SK-N-SH (cell line): ENCODE results near the gene SYNDIG1L. TPM values are rescaled to one million over a fixed set of nuclear protein-coding genes. Genes with fewer than 3 reads are reported as not detected.

ENCODE experiments used
- CTCF ChIA-PET: fragments of 300-600, 350-600 bp; formaldehyde crosslinking; extraction: SDS; loops from one replicate; lab custom pipeline; 2021; lab: Yijun Ruan, JAX
- POLR2A ChIA-PET: fragments of 350-600 bp; sonication (Branson Sonifier 250); formaldehyde crosslinking; extraction: SDS; loops from one replicate; lab custom pipeline; 2020; ENCODE audit warnings: antibody characterized with exemption, inconsistent platforms; lab: Yijun Ruan, JAX
- DNase-seq: peaks from one replicate; pipeline ENCODE4 v3.0.0; 2012
- H2AFZ ChIP-seq: fragments of 200-600 bp; sonication (generic); 2 replicates; pipeline ENCODE4 v1.8.1; 2016; ENCODE audit warnings: antibody characterized with exemption, mild to moderate bottlenecking, low read depth
- H3F3A ChIP-seq: fragments of 200-600 bp; sonication (generic); replicated peaks from 2 replicates; pipeline ENCODE3; 2016; ENCODE audit warnings: antibody characterized with exemption, mild to moderate bottlenecking; ENCODE audit not compliant: insufficient read depth
- H3K27ac ChIP-seq, 2 experiments: fragments of 200-500 bp in 1 of 2; fragments of 200-600 bp in 1 of 2; sonication (Bioruptor generic) in 1 of 2; sonication (generic), shearing (Covaris generic) in 1 of 2; 2 replicates each; pipeline versions ENCODE4 v1.5.1 to v1.6.1; 2014 to 2016; ENCODE audit warnings: low read depth in 2 of 2, inconsistent platforms in 1 of 2, low read length in 1 of 2, mild to moderate bottlenecking in 1 of 2, mixed read lengths in 1 of 2
- H3K27me3 ChIP-seq: fragments of 200-600 bp; sonication (generic), shearing (Covaris generic); 2 replicates; pipeline ENCODE4 v1.6.1; 2016; ENCODE audit warnings: mixed run types; ENCODE audit not compliant: insufficient read depth
- H3K36me3 ChIP-seq, 2 experiments: fragments of 200-500 bp in 1 of 2; fragments of 200-600 bp in 1 of 2; sonication (Bioruptor generic) in 1 of 2; sonication (generic) in 1 of 2; replicated peaks in 1 of 2; 2 replicates each; pipeline versions ENCODE3 to v1.5.1; 2014 to 2016; ENCODE audit warnings: low read length in 1 of 2, mild to moderate bottlenecking in 1 of 2; ENCODE audit not compliant: insufficient read depth in 2 of 2, control insufficient read depth in 1 of 2
- H3K4me1 ChIP-seq, 2 experiments: fragments of 200-500 bp in 1 of 2; fragments of 200-600 bp in 1 of 2; sonication (Bioruptor generic) in 1 of 2; sonication (generic), shearing (Covaris generic) in 1 of 2; 2 replicates each; pipeline versions ENCODE4 v1.5.1 to v1.6.1; 2014 to 2016; ENCODE audit warnings: low read depth in 1 of 2, low read length in 1 of 2, mixed run types in 1 of 2; ENCODE audit not compliant: insufficient read depth in 2 of 2, control insufficient read depth in 1 of 2
- H3K4me2 ChIP-seq: fragments of 200-600 bp; sonication (generic), shearing (Covaris generic); 2 replicates; pipeline ENCODE4 v1.6.1; 2017; ENCODE audit warnings: mixed run types
- H3K4me3 ChIP-seq, 2 experiments: fragments of 200-500 bp in 1 of 2; fragments of 200-600 bp in 1 of 2; sonication (Bioruptor generic) in 1 of 2; sonication (generic), shearing (Covaris generic) in 1 of 2; 2 replicates each; pipeline versions ENCODE4 v1.5.1 to v1.8.1; 2014 to 2016; ENCODE audit warnings: low read depth in 2 of 2, inconsistent platforms in 1 of 2, low read length in 1 of 2, mild to moderate bottlenecking in 1 of 2, mixed read lengths in 1 of 2, moderate library complexity in 1 of 2
- H3K79me2 ChIP-seq: fragments of 200-600 bp; sonication (generic); 2 replicates; pipeline ENCODE4 v1.8.1; 2017; ENCODE audit warnings: mild to moderate bottlenecking; ENCODE audit not compliant: insufficient read depth
- H3K9ac ChIP-seq: fragments of 200-600 bp; sonication (generic); 2 replicates; pipeline ENCODE4 v1.6.1; 2017; ENCODE audit warnings: mixed run types
- H3K9me2 ChIP-seq: fragments of 200-600 bp; sonication (generic); 2 replicates; pipeline ENCODE4 v1.6.1; 2017; ENCODE audit warnings: mixed run types
- H3K9me3 ChIP-seq: fragments of 200-600 bp; sonication (generic); 2 replicates; pipeline ENCODE4 v1.6.1; 2017; ENCODE audit warnings: mixed run types, mild to moderate bottlenecking, moderate library complexity
- H4K20me1 ChIP-seq: fragments of 200-600 bp; sonication (generic); 2 replicates; pipeline ENCODE4 v1.6.1; 2017; ENCODE audit warnings: mild to moderate bottlenecking, mixed run types; ENCODE audit not compliant: insufficient read depth
- FOXM1 ChIP-seq: IDR thresholded peaks from 2 replicates; pipeline ENCODE4 v1.4.0; 2012; ENCODE audit warnings: low read depth, mild to moderate bottlenecking
- JUND ChIP-seq: IDR thresholded peaks from 2 replicates; pipeline ENCODE4 v1.4.0; 2012
- NRF1 ChIP-seq: IDR thresholded peaks from 2 replicates; pipeline ENCODE4 v1.6.1; 2012; ENCODE audit warnings: low read depth, mild to moderate bottlenecking, low read length
- POLR2AphosphoS5 ChIP-seq: IDR thresholded peaks from 2 replicates; pipeline ENCODE4 v1.6.1; 2012; ENCODE audit warnings: low read depth, low read length
- RAD21 ChIP-seq: IDR thresholded peaks from 2 replicates; pipeline ENCODE4 v1.6.1; 2012; ENCODE audit warnings: mild to moderate bottlenecking, low read length
- RCOR1 ChIP-seq: fragments of 150-350 bp; IDR thresholded peaks from 2 replicates; pipeline ENCODE4 v1.6.1; 2017; ENCODE audit warnings: antibody characterized with exemption, low read length
- RFX5 ChIP-seq: IDR thresholded peaks from 2 replicates; pipeline ENCODE4 v1.6.1; 2012; ENCODE audit warnings: mild to moderate bottlenecking, improper control_type of control experiment, low read length
- RXRA ChIP-seq: IDR thresholded peaks from 2 replicates; pipeline ENCODE4 v1.4.0; 2012; ENCODE audit warnings: low read depth, mild to moderate bottlenecking, borderline replicate concordance
- SIN3A ChIP-seq: IDR thresholded peaks from 2 replicates; pipeline ENCODE4 v1.6.1; 2012; ENCODE audit warnings: low read depth, mild to moderate bottlenecking, low read length, moderate library complexity, borderline replicate concordance
- TAF1 ChIP-seq: IDR thresholded peaks from 2 replicates; pipeline ENCODE4 v1.6.1; 2012; ENCODE audit warnings: low read depth, mild to moderate bottlenecking, low read length, moderate library complexity, borderline replicate concordance
- TEAD4 ChIP-seq: IDR thresholded peaks from 2 replicates; pipeline ENCODE4 v1.4.0; 2012; ENCODE audit warnings: mild to moderate bottlenecking, borderline replicate concordance; ENCODE audit not compliant: insufficient read depth
- WGBS: methylation state at CpG from one replicate; pipeline ENCODE4 v1.1.6; 2017; ENCODE audit warnings: low lambda C conversion rate; 5-methylcytosine and 5-hydroxymethylcytosine counted together
- polyA plus RNA-seq, 3 experiments: library from polyadenylated mRNA; depleted of rRNA; stranded (reverse); fragments of >200 nt; gene quantifications; 2 replicates each; pipeline ENCODE4 v1.2.3, GENCODE V29; 2012
- TF ChIP-seq, protein P1 (sequence below): fragments of 150-350 bp; IDR thresholded peaks from 2 replicates; pipeline ENCODE4 v1.6.1; 2017; ENCODE audit warnings: antibody characterized with exemption, low read length, low read depth, borderline replicate concordance
- TF ChIP-seq, protein P2 (sequence below): fragments of 200-600 bp; sonication (generic); IDR thresholded peaks from 2 replicates; pipeline ENCODE4 v1.6.1; 2017; ENCODE audit warnings: antibody characterized with exemption, mild to moderate bottlenecking, moderate library complexity

SYNDIG1L gene
- polyA plus RNA-seq, 1 of the 3 experiments (the other 2 are of a cell fraction) = not detected

DNA sequence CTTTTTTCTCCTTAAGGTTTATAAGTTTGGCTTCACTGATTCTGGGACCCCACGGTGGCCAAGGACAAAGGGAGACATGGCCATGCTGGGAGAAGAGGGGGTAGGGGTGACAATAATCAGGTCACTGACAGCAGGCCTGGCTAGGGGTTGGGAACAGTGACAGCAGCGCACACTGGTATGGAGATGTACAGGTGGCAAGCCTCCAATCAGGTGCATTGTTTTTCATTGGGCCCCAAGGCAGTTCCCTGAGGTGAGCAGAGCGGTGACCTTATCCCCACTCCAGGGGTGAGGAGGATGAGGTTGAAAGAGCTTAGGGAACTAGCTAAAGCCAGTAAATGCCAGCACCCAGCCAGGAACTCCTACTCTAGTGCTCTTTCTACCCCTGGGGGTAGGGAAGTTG lies 1.4 kb downstream of the SYNDIG1L start:
- no peaks in the 10 kb centered on the region for H3K9me3 ChIP-seq
- H3K27me3 ChIP-seq = peaks cover 3% of the 10 kb centered on the region
- H4K20me1 ChIP-seq = no peaks in the 10 kb centered on the region
- 49% methylated on average over 2 of the region's 3 CpGs for WGBS
- no peak overlapping the region for H2AFZ ChIP-seq
- POLR2A ChIA-PET = no interaction called here
- no peaks in the 10 kb centered on the region for H3F3A ChIP-seq
- no peak overlapping the region for H3K4me2 ChIP-seq
- H3K27ac ChIP-seq = no peak overlapping the region
- CTCF ChIA-PET = interaction anchor here (1.0 to 2.6 kb wide), 2 partner anchors 25 to 54 kb away, joined by 4 to 6 read pairs; no protein-coding TSS in a partner anchor
- no peaks in the 10 kb centered on the region; a peak in 1 of 4 replicates for H3K4me1 ChIP-seq
- no peaks in the 10 kb centered on the region for H3K79me2 ChIP-seq
- TF ChIP-seq, protein P1, sequence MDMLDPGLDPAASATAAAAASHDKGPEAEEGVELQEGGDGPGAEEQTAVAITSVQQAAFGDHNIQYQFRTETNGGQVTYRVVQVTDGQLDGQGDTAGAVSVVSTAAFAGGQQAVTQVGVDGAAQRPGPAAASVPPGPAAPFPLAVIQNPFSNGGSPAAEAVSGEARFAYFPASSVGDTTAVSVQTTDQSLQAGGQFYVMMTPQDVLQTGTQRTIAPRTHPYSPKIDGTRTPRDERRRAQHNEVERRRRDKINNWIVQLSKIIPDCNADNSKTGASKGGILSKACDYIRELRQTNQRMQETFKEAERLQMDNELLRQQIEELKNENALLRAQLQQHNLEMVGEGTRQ = no peak
- no peak for DNase-seq
- H3K4me3 ChIP-seq = no peak overlapping the region
- no peaks in the 10 kb centered on the region for H3K9me2 ChIP-seq
- H3K36me3 ChIP-seq = no peaks in the 10 kb centered on the region
- no peak overlapping the region for H3K9ac ChIP-seq

DNA sequence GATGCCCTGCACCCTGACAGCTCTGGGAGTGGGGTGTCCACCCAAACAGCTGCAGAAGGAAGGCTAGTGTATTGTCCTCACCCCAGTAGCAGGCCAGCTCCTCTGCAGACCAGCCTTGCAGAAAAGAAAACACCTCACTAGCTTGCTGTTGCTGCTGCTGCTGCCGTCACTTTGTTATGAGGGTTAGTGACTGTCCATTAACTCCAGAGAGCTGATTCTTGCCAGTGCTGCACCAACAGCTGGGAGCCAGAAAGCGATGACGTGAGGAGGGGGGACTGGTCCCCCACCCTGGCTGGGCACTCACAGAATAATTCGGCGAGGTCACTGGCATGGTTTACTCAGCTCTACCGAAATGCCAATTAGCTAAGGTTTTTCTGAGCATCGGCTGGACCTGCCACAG lies 2.8 kb downstream of the SYNDIG1L start:
- Histone ChIP-seq H3K27me3 (peaks cover 4% of the 10 kb centered on the region), H3K9me2 (no peaks in the 10 kb centered on the region), H3K79me2 (no peaks in the 10 kb centered on the region), H3K27ac (no peak overlapping the region), H3K9ac (no peak overlapping the region), H2AFZ (no peak overlapping the region), H3K4me2 (no peak overlapping the region), H3F3A (no peaks in the 10 kb centered on the region), H3K4me3 (no peak overlapping the region), H3K9me3 (no peaks in the 10 kb centered on the region), H4K20me1 (no peaks in the 10 kb centered on the region), H3K36me3 (no peaks in the 10 kb centered on the region), H3K4me1 (no peaks in the 10 kb centered on the region; a peak in 1 of 4 replicates)
- ChIA-PET POLR2A (no interaction called here), CTCF (interaction anchor here (2.6 kb wide), 1 partner anchor 56 kb away, joined by 6 read pairs; no protein-coding TSS in a partner anchor)
- DNase-seq = no peak
- TF ChIP-seq POLR2AphosphoS5 = no peak
- TF ChIP-seq RAD21 = no peak
- no peak for TF ChIP-seq JUND
- TF ChIP-seq SIN3A = no peak
- no peak for TF ChIP-seq RCOR1
- no peak for TF ChIP-seq TEAD4
- no peak for TF ChIP-seq RXRA
- TF ChIP-seq NRF1 = no peak
- TF ChIP-seq RFX5 = no peak
- no peak for TF ChIP-seq TAF1
- TF ChIP-seq, protein P2, sequence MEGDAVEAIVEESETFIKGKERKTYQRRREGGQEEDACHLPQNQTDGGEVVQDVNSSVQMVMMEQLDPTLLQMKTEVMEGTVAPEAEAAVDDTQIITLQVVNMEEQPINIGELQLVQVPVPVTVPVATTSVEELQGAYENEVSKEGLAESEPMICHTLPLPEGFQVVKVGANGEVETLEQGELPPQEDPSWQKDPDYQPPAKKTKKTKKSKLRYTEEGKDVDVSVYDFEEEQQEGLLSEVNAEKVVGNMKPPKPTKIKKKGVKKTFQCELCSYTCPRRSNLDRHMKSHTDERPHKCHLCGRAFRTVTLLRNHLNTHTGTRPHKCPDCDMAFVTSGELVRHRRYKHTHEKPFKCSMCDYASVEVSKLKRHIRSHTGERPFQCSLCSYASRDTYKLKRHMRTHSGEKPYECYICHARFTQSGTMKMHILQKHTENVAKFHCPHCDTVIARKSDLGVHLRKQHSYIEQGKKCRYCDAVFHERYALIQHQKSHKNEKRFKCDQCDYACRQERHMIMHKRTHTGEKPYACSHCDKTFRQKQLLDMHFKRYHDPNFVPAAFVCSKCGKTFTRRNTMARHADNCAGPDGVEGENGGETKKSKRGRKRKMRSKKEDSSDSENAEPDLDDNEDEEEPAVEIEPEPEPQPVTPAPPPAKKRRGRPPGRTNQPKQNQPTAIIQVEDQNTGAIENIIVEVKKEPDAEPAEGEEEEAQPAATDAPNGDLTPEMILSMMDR = no peak
- TF ChIP-seq FOXM1 = no peak
- 23% methylated on average over 7 of the region's 7 CpGs for WGBS
